Fibroblast of the aortic adventitia (primary cell): ENCODE results near the gene TGM1. TPM values are rescaled to one million over a fixed set of nuclear protein-coding genes. Genes with fewer than 3 reads are reported as not detected.

ENCODE experiments used
- DNase-seq: peaks from one replicate; pipeline ENCODE4 v3.0.0-alpha.2; 2010; ENCODE audit warnings: low read depth
- H3K4me3 ChIP-seq: 2 replicates; pipeline ENCODE4 v1.5.1; 2011; ENCODE audit warnings: low read depth, mild to moderate bottlenecking, control low read depth, low read length, moderate library complexity
- CTCF ChIP-seq: IDR thresholded peaks from 2 replicates; pipeline ENCODE4 v1.5.1; 2011; ENCODE audit warnings: mild to moderate bottlenecking, low read length, control low read depth, inconsistent platforms; ENCODE audit not compliant: insufficient read depth
- total RNA-seq: library from RNA; depleted of rRNA; stranded (reverse); fragments of >200 nt; gene quantifications from 2 replicates; pipeline ENCODE4 v1.2.3, GENCODE V29; 2012; ENCODE audit warnings: low replicate concordance

TGM1 gene
- total RNA-seq, 1 donor = 0.36 TPM

- DNase-seq = no peak
- no peak overlapping the region for H3K4me3 ChIP-seq
- no peak for TF ChIP-seq CTCF
Measured at GRCh38 chr14:24277071-24277470, 14.1 kb upstream of the TGM1 start.

DNA sequence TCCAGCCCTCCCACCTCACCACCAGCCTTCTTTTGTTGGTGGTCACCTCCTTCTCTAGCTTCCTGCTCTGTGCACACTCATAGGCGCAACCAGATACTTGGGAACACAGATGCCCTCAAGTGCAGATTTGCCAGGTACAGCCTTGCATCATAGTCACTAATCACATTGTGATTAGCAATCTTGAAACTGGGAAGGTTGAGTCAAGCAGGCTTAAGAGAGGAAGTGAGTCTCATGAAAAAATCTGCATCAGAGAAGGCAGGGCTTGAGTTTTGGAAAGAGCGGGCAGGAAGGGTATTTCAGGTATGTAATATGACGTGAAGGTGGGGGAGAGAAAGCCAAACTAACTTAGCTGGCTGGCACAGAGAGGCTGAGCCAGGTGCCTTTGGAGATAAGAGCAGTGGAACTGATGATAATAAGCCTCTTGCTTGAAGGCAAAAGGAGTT, 11.1 kb upstream of the TGM1 start:
- no peak for DNase-seq
- no peak overlapping the region for H3K4me3 ChIP-seq
- TF ChIP-seq CTCF = no peak

GRCh38 chr14:24273422-24273998, 10.5 kb upstream of the TGM1 start:
- TF ChIP-seq CTCF = no peak
- H3K4me3 ChIP-seq = no peak overlapping the region
- DNase-seq = no peak

DNA sequence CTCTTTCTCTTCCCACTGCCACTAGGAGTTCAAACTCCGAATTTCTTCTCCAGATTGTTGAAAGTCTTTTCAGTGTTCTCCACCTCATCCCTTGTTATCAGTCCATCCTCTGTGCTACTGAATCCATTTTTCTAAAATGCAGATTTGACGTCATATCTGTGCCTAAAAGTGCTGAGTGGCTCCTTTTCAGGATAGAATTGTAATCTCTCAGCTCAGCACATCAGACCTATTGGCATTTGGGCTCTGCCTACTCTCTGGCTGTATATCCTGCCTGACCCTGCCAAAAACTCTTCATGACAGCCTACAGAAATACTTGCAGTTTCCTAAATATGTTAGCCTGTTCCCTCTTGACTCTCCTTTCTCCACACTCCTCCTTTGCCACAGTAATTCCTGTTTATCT, 9.5 kb upstream of the TGM1 start:
- DNase-seq = no peak
- TF ChIP-seq CTCF = no peak
- no peak overlapping the region for H3K4me3 ChIP-seq

GRCh38 chr14:24271834-24272263, 8.9 kb upstream of the TGM1 start:
- TF ChIP-seq CTCF = no peak
- peak overlapping the region; percentile 97 for H3K4me3 ChIP-seq
- DNase-seq = no peak

- peak within 1 kb of the TSS; percentile 97 for H3K4me3 ChIP-seq
- DNase-seq = peak; percentile 85
- TF ChIP-seq CTCF = peak; percentile 73
Measured at GRCh38 chr14:24271134-24271833, 8.3 kb upstream of the TGM1 start, which contains the start of gene RABGGTA. RABGGTA (minus strand) TSS chr14:24271597; CDS start chr14:24271115, 482 bp downstream.
